NCI-H774 (cell line): ENCODE data around the gene STT3A.

Source experiments
- DNase-seq: peaks from one replicate; lab custom pipeline; 2025; lab: John Stamatoyannopoulos, UW

STT3A gene

GRCh38 chr11:125667151-125667550 lies 74.5 kb downstream of the STT3A start:
- DNase-seq, result no peak

- DNase-seq, result no peak
Observed at GRCh38 chr11:125670172-125670571, 77.5 kb downstream of the STT3A start.

- no peak for DNase-seq
Observed at GRCh38 chr11:125671561-125671960, 78.9 kb downstream of the STT3A start.
